Activated CD4-positive, alpha-beta T cell treated with anti-CD3 and anti-CD28 coated beads for 1 hour (primary cell): ENCODE data around the gene CERS6.
"Not testable (repeated sequence)": the region's sequence is repeated elsewhere in the genome, so short reads cannot be mapped to it uniquely, and the experiment has no call there.

Source experiments
- DNase-seq: peaks from one replicate; pipeline ENCODE4 v3.0.0-alpha.2; 2020

CERS6 gene

GRCh38 chr2:168742258-168742932 lies 286.3 kb downstream of the CERS6 start:
- DNase-seq = no peak

- no peak for DNase-seq
These were observed 288.8 kb downstream of the CERS6 start for GRCh38 chr2:168744844-168745243.

GRCh38 chr2:168748461-168748860 lies 292.4 kb downstream of the CERS6 start:
- DNase-seq = no peak

DNA sequence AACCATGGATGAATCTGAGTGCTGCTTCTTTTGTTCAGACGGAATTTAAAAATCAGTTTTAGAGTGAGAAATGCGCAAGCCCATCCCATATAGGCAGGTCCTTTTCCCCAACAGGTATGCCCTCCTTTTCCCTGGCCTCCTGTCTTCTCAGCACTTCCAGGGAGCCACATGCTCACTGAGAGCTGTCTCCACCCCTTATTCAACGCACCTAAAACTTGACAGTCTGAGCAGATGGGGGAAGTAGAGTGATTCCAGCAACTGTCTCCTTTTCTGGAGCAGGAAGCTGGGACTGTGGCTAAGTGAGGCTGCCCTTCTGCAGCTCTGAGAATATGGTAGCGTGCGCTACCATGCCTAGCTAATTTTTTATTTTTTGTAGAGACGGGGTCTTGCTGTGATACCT lies 293.2 kb downstream of the CERS6 start:
- no peak for DNase-seq

DNA sequence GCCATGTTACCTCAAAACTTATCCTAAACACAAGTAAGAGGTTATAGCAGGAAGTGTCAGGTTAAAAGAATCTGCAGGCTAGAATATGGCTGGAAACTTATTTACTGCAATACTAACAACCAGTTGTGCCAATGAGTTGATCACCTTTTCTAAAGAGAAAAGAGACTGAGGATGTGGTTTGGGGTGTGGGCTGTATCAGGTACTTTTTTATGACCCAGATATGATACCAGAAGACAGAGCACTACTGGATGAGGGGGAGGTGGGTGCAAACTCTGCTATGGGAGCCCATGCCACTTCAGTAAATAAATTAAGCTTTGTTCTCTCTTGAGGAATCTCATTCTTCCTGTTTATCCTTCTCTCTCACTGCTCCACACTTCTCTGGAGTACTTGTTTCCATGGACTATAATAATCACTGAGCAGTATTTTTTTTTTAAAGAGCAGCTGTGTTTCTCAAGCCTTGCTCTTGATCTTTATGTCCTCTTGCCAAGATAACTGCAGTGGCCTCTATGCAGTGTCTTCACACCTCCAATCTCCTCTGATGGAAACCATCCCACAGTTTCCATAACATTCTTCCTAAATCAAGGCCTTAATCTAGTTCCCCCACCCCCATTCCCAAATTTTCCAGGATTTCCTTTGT lies 295.1 kb downstream of the CERS6 start:
- no peak for DNase-seq

DNA sequence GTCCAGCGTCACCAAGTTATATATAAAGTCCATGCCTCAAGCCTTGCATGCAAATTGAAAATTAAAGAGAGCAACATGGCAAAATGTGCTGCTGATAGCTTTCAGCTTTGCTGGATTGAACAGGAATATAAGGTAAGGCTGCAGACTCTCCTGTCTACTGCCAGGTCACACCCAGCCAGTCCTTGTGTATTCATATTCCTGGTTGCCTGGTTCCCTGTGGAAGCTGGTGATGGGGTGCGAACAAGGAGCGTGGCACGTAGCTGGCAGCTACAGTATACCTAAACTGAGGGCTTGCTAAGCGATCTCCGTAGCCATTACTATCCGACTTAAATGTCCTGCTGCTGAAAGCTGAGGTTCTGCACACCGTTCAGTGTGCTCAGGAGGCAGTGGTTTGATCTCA lies 296.3 kb downstream of the CERS6 start:
- no peak for DNase-seq

DNA sequence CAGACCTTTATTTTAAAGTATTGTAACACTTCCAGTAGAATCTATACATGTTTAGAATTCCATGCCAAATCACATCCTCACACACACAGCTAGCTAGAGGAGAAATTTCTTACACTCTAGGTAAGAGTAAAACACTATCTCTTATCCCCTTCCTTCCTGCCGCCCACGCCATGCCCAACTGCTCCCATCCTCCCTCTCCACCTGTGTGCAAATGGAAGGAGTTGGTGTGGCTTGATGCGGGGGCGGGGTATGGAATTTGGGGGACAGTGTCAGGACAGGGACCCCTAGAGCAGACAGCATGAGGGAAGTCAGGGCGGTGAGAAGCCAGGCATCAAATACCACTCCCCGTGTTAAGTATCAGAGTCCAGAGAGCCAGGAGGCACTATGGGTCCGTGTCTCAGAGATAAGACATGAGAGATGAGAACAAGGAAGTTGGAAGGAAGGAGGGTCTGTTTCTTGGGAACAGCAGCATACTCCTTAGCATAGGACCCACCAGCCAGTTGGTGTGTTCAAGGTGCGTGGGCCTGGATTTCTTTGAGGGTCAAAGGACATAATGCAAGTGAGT lies 297.8 kb downstream of the CERS6 start:
- no peak for DNase-seq

GRCh38 chr2:168757223-168757622 lies 301.2 kb downstream of the CERS6 start:
- DNase-seq = no peak

- no peak for DNase-seq
These were observed 303.1 kb downstream of the CERS6 start for GRCh38 chr2:168758970-168759820.

DNA sequence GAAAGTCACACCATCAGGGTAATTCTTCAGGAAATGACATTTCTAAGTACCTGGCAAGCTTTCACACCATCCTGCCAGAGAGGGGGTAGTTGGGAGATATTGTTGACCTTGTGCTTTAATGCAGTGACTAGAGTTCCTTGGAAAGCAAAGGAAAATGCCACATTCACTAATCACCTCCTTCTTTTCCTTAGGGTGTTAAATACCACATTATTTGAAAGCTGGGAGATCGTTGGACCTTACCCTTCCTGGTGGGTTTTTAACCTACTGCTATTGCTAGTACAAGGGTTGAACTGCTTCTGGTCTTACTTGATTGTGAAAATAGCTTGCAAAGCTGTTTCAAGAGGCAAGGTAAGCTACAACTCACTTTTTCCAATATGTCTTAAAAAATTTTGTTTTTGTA lies 309.3 kb downstream of the CERS6 start:
- no peak for DNase-seq

DNA sequence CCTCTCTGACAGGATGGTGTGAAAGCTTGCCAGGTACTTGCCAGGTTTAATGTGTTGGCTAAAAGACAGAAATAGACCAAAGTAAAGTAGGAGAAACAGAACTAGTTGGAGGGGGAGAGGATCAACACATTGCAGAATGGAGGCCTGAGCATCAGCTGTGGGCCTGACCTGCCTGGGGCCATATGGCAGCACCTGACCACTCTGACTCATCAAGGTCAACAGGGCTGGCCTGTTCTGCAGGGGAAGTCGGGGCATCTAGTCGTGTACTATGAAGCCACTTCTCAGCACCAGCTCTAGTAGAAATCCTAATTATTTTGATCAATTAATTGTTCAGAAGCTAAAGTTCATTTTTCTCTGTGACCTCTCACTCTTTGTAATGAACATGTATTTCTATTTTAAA lies 310.5 kb downstream of the CERS6 start:
- DNase-seq = no peak

- no peak for DNase-seq
These were observed 311.2 kb downstream of the CERS6 start for GRCh38 chr2:168767258-168767657.

- not testable (repeated sequence) for DNase-seq
These were observed 312.3 kb downstream of the CERS6 start for GRCh38 chr2:168768357-168768756.

GRCh38 chr2:168770796-168771195 lies 314.7 kb downstream of the CERS6 start:
- DNase-seq = no peak

GRCh38 chr2:168772704-168773103 lies 316.6 kb downstream of the CERS6 start:
- no peak for DNase-seq

DNA sequence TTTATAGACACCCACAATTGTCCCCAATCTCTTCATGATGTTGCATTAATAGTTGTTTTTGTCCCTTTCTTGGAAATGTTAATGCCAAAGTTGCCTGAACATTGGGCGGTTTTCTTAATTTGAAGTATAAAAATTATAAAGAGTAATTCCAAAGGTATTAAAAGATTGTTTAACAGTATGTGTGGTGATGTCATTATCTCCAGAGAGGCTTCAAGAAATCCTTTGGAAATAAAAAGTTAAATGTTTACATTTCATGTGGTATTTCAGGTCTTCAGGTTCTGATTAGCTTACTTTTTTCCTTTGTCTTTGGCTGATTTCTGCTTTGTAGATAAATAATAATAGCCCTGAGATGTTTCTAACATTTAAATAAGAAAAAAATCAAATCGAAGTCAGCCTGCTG lies 317.1 kb downstream of the CERS6 start:
- no peak for DNase-seq

- DNase-seq = no peak
These were observed 317.8 kb downstream of the CERS6 start for GRCh38 chr2:168773719-168774521.

- no peak for DNase-seq
These were observed 319.8 kb downstream of the CERS6 start for GRCh38 chr2:168775837-168776236.

DNA sequence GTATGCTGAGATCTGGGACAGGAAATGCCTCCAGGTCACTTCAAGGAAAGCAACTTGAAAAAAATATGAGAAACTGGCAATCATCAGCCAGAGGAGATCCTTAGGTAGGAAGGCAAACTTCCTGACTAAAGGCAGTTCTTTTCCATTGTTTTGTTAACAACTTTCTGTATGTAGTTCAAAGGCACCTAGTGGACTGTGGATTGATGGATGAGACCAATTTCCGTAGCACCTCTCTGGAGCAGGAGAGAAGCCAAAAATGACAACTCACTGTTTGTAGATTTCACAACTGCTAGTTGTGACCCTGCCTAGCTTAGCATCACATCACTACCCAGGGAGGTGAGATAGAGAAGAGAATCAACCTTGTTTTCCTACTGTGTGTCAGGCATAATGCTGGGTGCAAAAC lies 324.6 kb downstream of the CERS6 start:
- DNase-seq = no peak

GRCh38 chr2:168781191-168781817 lies 325.2 kb downstream of the CERS6 start:
- no peak for DNase-seq

- no peak for DNase-seq
These were observed 326.2 kb downstream of the CERS6 start for GRCh38 chr2:168782271-168782670.

GRCh38 chr2:168784993-168785392 lies 328.9 kb downstream of the CERS6 start:
- no peak for DNase-seq
